CD8-positive, alpha-beta memory T cell (primary cell): ENCODE results near the gene RNF26. TPM values are rescaled to one million over a fixed set of nuclear protein-coding genes. Genes with fewer than 3 reads are reported as not detected.
A peak's percentile ranks its signal among the peaks of the same experiment; 100 is the strongest.

ENCODE experiments used
- CTCF ChIA-PET: fragments of 350-600 bp; sonication (Branson Sonifier 250); formaldehyde crosslinking; loops from one replicate; lab custom pipeline; 2021; ENCODE audit warnings: antibody characterized with exemption; lab: Charles Lee
- POLR2A ChIA-PET: fragments of 350-600 bp; sonication (Branson Sonifier 250); formaldehyde crosslinking; loops from one replicate; lab custom pipeline; 2021; ENCODE audit warnings: antibody characterized with exemption; lab: Charles Lee
- DNase-seq, 5 donors: peaks; one replicate each; pipeline versions ENCODE4 v3.0.0 to v3.0.0-alpha.2; 2020 to 2022; ENCODE audit warnings: mixed read lengths in 1 of 5
- H3K27ac ChIP-seq: one replicate; pipeline ENCODE4 v1.7.0; 2013; ENCODE audit warnings: low read depth, mild to moderate bottlenecking, low read length, moderate library complexity
- H3K27me3 ChIP-seq: 2 replicates; pipeline ENCODE4 v1.7.0; 2013; ENCODE audit warnings: low read length, mild to moderate bottlenecking; ENCODE audit not compliant: insufficient read depth, poor library complexity, severe bottlenecking
- H3K36me3 ChIP-seq: 2 replicates; pipeline ENCODE4 v1.7.0; 2013; ENCODE audit warnings: mild to moderate bottlenecking, low read length, moderate library complexity; ENCODE audit not compliant: insufficient read depth
- H3K4me1 ChIP-seq: 2 replicates; pipeline ENCODE4 v1.7.0; 2013; ENCODE audit warnings: mild to moderate bottlenecking, low read length, moderate library complexity; ENCODE audit not compliant: insufficient read depth
- H3K4me3 ChIP-seq: 2 replicates; pipeline ENCODE4 v1.7.0; 2013; ENCODE audit warnings: mild to moderate bottlenecking, low read length
- H3K9me3 ChIP-seq: 2 replicates; pipeline ENCODE4 v1.7.0; 2013; ENCODE audit warnings: mild to moderate bottlenecking, low read length
- H3K27ac Mint-ChIP-seq, 8 donors: one replicate each; pipeline ENCODE4 v1.8.0; 2020 to 2021; ENCODE audit warnings: mixed read lengths in 8 of 8, mild to moderate bottlenecking in 6 of 8, inconsistent platforms in 3 of 8, moderate library complexity in 3 of 8
- H3K27me3 Mint-ChIP-seq, 2 donors: one replicate each; pipeline ENCODE4 v1.8.0; 2020 to 2021; ENCODE audit warnings: mixed read lengths in 2 of 2, mild to moderate bottlenecking in 1 of 2, moderate library complexity in 1 of 2
- H3K36me3 Mint-ChIP-seq, 3 donors: one replicate each; pipeline ENCODE4 v1.8.0; 2020 to 2021; ENCODE audit warnings: mixed read lengths in 3 of 3, inconsistent platforms in 1 of 3, mild to moderate bottlenecking in 1 of 3
- H3K4me1 Mint-ChIP-seq, 3 donors: one replicate each; pipeline ENCODE4 v1.8.0; 2020 to 2021; ENCODE audit warnings: mixed read lengths in 3 of 3, inconsistent platforms in 1 of 3, mild to moderate bottlenecking in 1 of 3
- H3K4me3 Mint-ChIP-seq, 7 donors: one replicate each; pipeline ENCODE4 v1.8.0; 2020 to 2021; ENCODE audit warnings: mixed read lengths in 7 of 7, mild to moderate bottlenecking in 6 of 7, moderate library complexity in 4 of 7, inconsistent platforms in 2 of 7
- H3K9me3 Mint-ChIP-seq, 5 donors: one replicate each; pipeline ENCODE4 v1.8.0; 2020 to 2022; ENCODE audit warnings: mixed read lengths in 5 of 5, mild to moderate bottlenecking in 3 of 5, moderate library complexity in 2 of 5, inconsistent platforms in 1 of 5
- polyA plus RNA-seq: library from polyadenylated mRNA; unstranded; fragments of 300-500 nt; fragmentation: Illumina TruSeq; gene quantifications from one replicate; pipeline ENCODE4 v1.2.3, GENCODE V29; 2021
- total RNA-seq, 2 experiments: library from RNA; stranded (reverse); gene quantifications; one replicate each; pipeline ENCODE4 v1.2.3, GENCODE V29; 2021

Gene RNF26
- total and polyA plus RNA-seq, 3 experiments from 2014 or later = 33.2 to 46.1 (median 34.8) TPM

GRCh38 chr11:119316729-119317591 lies 17.4 kb upstream of the RNF26 start, which contains the start of gene MCAM:
MCAM (minus strand) TSS chr11:119317130; CDS start chr11:119317101, 29 bp downstream.
- no peak for DNase-seq
- ChIA-PET CTCF (interaction anchor here (0.7 to 1.3 kb wide), 2 partner anchors 19 to 111 kb away, joined by 3 read pairs; partner anchors contain the start of gene CBL), POLR2A (interaction anchor here (0.8 kb wide), 1 partner anchor 9 kb away, joined by 3 read pairs; no protein-coding TSS in a partner anchor)
- Mint-ChIP-seq H3K4me1 (peaks cover 7 to 50% (median 26%) of the 10 kb centered on the region in 3 donors), H3K9me3 (no peaks in the 10 kb centered on the region), H3K27ac (peak within 1 kb of the TSS in 2 of 8 donors; percentile 64 to 68), H3K27me3 (peaks cover 14 to 33% of the 10 kb centered on the region in 2 donors), H3K36me3 (no peaks in the 10 kb centered on the region), H3K4me3 (peak within 1 kb of the TSS in 6 of 7 donors; percentile 69 to 88 (median 74))
- no peak within 1 kb of the TSS for H3K27ac ChIP-seq
- H3K9me3 ChIP-seq = no peaks in the 10 kb centered on the region
- peaks cover 34% of the 10 kb centered on the region for H3K4me1 ChIP-seq
- peaks cover 14% of the 10 kb centered on the region for H3K27me3 ChIP-seq
- no peaks in the 10 kb centered on the region for H3K36me3 ChIP-seq
- peak within 1 kb of the TSS; percentile 68 for H3K4me3 ChIP-seq

- POLR2A ChIA-PET = no interaction called here
- Mint-ChIP-seq H3K36me3 (no peaks in the 10 kb centered on the region), H3K27ac (peak overlapping the region in 2 of 8 donors; percentile 64 to 68), H3K9me3 (no peaks in the 10 kb centered on the region), H3K4me1 (peaks cover 7 to 54% (median 26%) of the 10 kb centered on the region in 3 donors), H3K27me3 (peaks cover 14 to 33% of the 10 kb centered on the region in 2 donors), H3K4me3 (peak overlapping the region in 2 of 7 donors; percentile 31 to 82)
- Histone ChIP-seq H3K36me3 (no peaks in the 10 kb centered on the region), H3K9me3 (no peaks in the 10 kb centered on the region), H3K4me1 (peaks cover 34% of the 10 kb centered on the region), H3K27me3 (peaks cover 14% of the 10 kb centered on the region), H3K27ac (no peak overlapping the region), H3K4me3 (no peak overlapping the region)
- no peak for DNase-seq
- CTCF ChIA-PET = interaction anchor here (0.9 kb wide), 1 partner anchor 21 kb away, joined by 3 read pairs; no protein-coding TSS in a partner anchor
Measured at GRCh38 chr11:119317592-119318239, 16.6 kb upstream of the RNF26 start.

GRCh38 chr11:119318240-119319135 lies 15.8 kb upstream of the RNF26 start:
- no peak overlapping the region for H3K4me3 ChIP-seq
- H3K27ac ChIP-seq = peak overlapping the region; percentile 78
- H3K9me3 Mint-ChIP-seq = no peaks in the 10 kb centered on the region
- peaks cover 9 to 54% (median 27%) of the 10 kb centered on the region in 3 donors for H3K4me1 Mint-ChIP-seq
- H3K4me1 ChIP-seq = peaks cover 34% of the 10 kb centered on the region
- H3K4me3 Mint-ChIP-seq = peak overlapping the region; percentile 11 to 84 (median 68)
- peak overlapping the region; percentile 61 to 95 (median 88) for H3K27ac Mint-ChIP-seq
- H3K9me3 ChIP-seq = no peaks in the 10 kb centered on the region
- peaks cover 14 to 33% of the 10 kb centered on the region in 2 donors for H3K27me3 Mint-ChIP-seq
- POLR2A ChIA-PET = no interaction called here
- peak in 2 of 5 donors; percentile 40 to 41 for DNase-seq
- no peaks in the 10 kb centered on the region for H3K36me3 Mint-ChIP-seq
- CTCF ChIA-PET = interaction anchor here (0.6 to 0.9 kb wide), 2 partner anchors 20 to 90 kb away, joined by 3 read pairs; no protein-coding TSS in a partner anchor
- no peaks in the 10 kb centered on the region for H3K36me3 ChIP-seq
- peaks cover 14% of the 10 kb centered on the region for H3K27me3 ChIP-seq

- Histone ChIP-seq H3K9me3 (no peaks in the 10 kb centered on the region), H3K4me3 (no peak overlapping the region), H3K36me3 (no peaks in the 10 kb centered on the region), H3K4me1 (peaks cover 37% of the 10 kb centered on the region), H3K27ac (peak overlapping the region; percentile 78), H3K27me3 (peaks cover 14% of the 10 kb centered on the region)
- H3K4me1 Mint-ChIP-seq = peaks cover 11 to 54% (median 30%) of the 10 kb centered on the region in 3 donors
- H3K27ac Mint-ChIP-seq = peak overlapping the region; percentile 21 to 95 (median 88)
- H3K9me3 Mint-ChIP-seq = no peaks in the 10 kb centered on the region
- POLR2A ChIA-PET = interaction anchor here (0.6 kb wide), 1 partner anchor 979 kb away, joined by 5 read pairs; no protein-coding TSS in a partner anchor
- no peak for DNase-seq
- no peaks in the 10 kb centered on the region for H3K36me3 Mint-ChIP-seq
- CTCF ChIA-PET = no interaction called here
- H3K27me3 Mint-ChIP-seq = peaks cover 14 to 31% of the 10 kb centered on the region in 2 donors
- H3K4me3 Mint-ChIP-seq = peak overlapping the region; percentile 59 to 84 (median 68)
Measured at GRCh38 chr11:119319136-119319699, 15.1 kb upstream of the RNF26 start.

GRCh38 chr11:119319700-119320239 lies 14.6 kb upstream of the RNF26 start:
- DNase-seq = no peak
- no peaks in the 10 kb centered on the region for H3K36me3 Mint-ChIP-seq
- H3K4me1 Mint-ChIP-seq = peaks cover 11 to 53% (median 29%) of the 10 kb centered on the region in 3 donors
- H3K27ac Mint-ChIP-seq = peak overlapping the region in 7 of 8 donors; percentile 40 to 96 (median 87)
- Histone ChIP-seq H3K27ac (peak overlapping the region; percentile 78), H3K9me3 (no peaks in the 10 kb centered on the region), H3K4me3 (no peak overlapping the region), H3K4me1 (peaks cover 34% of the 10 kb centered on the region), H3K36me3 (no peaks in the 10 kb centered on the region), H3K27me3 (peaks cover 14% of the 10 kb centered on the region)
- CTCF ChIA-PET = interaction anchor here (1.4 kb wide), 1 partner anchor 12 kb away, joined by 3 read pairs; no protein-coding TSS in a partner anchor
- POLR2A ChIA-PET = interaction anchor here (0.6 to 1.3 kb wide), 2 partner anchors 114 to 980 kb away, joined by 5 read pairs; partner anchors contain the start of gene CBL
- peak overlapping the region; percentile 50 to 84 (median 68) for H3K4me3 Mint-ChIP-seq
- H3K9me3 Mint-ChIP-seq = no peaks in the 10 kb centered on the region
- H3K27me3 Mint-ChIP-seq = peaks cover 13 to 26% of the 10 kb centered on the region in 2 donors

GRCh38 chr11:119320240-119320775 lies 14.0 kb upstream of the RNF26 start:
- DNase-seq = no peak
- H3K27ac Mint-ChIP-seq = peak overlapping the region in 3 of 8 donors; percentile 82 to 90 (median 86)
- Histone ChIP-seq H3K36me3 (no peaks in the 10 kb centered on the region), H3K9me3 (no peaks in the 10 kb centered on the region), H3K4me3 (peak overlapping the region; percentile 74), H3K27me3 (peaks cover 12% of the 10 kb centered on the region), H3K27ac (peak overlapping the region; percentile 78), H3K4me1 (peaks cover 28% of the 10 kb centered on the region)
- peak overlapping the region in 5 of 7 donors; percentile 50 to 84 (median 74) for H3K4me3 Mint-ChIP-seq
- H3K27me3 Mint-ChIP-seq = peaks cover 13 to 24% of the 10 kb centered on the region in 2 donors
- H3K36me3 Mint-ChIP-seq = no peaks in the 10 kb centered on the region
- H3K9me3 Mint-ChIP-seq = no peaks in the 10 kb centered on the region
- ChIA-PET POLR2A (interaction anchor here (0.7 to 1.3 kb wide), 2 partner anchors 114 to 236 kb away, joined by 5 read pairs; partner anchors contain the start of genes CBL and HMBS), CTCF (interaction anchor here (1.2 to 4.2 kb wide), 6 partner anchors 11 to 115 kb away, joined by 3 to 23 read pairs (median 4); partner anchors contain the start of gene CBL)
- peaks cover 11 to 47% (median 26%) of the 10 kb centered on the region in 3 donors for H3K4me1 Mint-ChIP-seq
